NCI-H69 (cell line): ENCODE data around the gene NR4A2.
A peak's percentile ranks its signal among the peaks of the same experiment; 100 is the strongest.

ENCODE experiments used
- DNase-seq: peaks from one replicate; lab custom pipeline; 2025; lab: John Stamatoyannopoulos, UW

NR4A2 gene

GRCh38 chr2:156332534-156333273, at the start of gene NR4A2:
Gene NR4A2 (minus strand): TSS chr2:156332721. CDS start chr2:156330186, 2,535 bp downstream.
- DNase-seq = peak; percentile 92

- DNase-seq = no peak
Observed at GRCh38 chr2:156380117-156380645, 47.7 kb upstream of the NR4A2 start.

- no peak for DNase-seq
Observed at GRCh38 chr2:156379714-156380113, 47.2 kb upstream of the NR4A2 start.

DNA sequence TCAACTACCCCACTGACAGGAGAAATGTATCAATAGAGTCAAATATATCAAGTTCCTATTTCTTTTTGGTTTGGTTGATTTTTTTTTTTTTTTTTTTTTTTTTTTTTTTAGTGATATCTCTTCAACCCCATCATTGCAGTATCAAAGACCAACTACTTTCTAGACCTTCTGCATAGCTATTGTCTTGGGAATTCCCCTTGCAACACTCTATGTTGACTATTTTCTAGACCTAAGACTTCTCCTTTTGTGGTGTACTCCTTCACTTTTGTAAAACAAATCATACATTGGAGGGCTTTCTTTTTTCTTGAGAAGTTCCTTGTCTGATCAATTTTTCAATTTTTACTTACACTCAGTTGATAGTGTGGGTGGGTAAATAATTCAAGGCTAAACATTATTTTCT, 46.5 kb upstream of the NR4A2 start:
- no peak for DNase-seq

DNA sequence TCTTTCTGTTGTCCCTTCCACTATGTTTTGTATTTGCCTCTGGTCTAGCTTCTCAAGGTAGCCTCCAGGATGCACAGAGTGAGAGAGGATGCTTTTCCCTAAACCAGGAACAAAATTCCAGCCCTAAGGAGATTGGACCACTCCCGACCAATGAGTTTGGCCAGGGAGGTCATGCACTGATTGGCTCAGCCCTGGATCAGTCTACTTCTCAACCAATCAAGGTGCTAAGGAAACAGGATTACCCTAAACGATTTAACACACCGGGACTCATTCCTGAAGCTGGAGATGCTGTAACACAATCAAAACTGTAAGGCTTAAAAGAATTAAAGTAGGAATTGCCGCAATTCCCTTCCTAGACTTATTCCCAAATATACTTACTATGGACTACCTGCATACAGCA, 34.2 kb upstream of the NR4A2 start:
- peak; percentile 2 for DNase-seq

DNA sequence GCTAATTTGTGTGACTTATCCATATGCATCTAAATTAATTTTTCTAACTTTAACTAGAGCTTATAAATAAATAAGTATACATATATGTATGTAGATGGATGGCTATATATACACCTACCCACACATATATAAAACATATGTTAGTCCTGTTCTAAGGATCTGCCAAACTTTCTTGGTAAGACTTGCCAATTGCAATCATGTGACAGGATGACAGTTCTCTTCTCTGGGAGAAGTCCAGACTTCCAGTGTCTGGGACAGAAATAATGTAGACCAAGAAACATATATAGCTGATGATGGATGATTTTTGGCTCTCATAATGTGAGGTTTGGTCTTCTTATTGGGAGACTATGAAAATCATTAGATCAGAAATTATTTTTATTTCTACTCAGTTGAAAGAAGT, 30.6 kb upstream of the NR4A2 start:
- no peak for DNase-seq

- no peak for DNase-seq
Observed at GRCh38 chr2:156356014-156356754, 23.7 kb upstream of the NR4A2 start.

DNA sequence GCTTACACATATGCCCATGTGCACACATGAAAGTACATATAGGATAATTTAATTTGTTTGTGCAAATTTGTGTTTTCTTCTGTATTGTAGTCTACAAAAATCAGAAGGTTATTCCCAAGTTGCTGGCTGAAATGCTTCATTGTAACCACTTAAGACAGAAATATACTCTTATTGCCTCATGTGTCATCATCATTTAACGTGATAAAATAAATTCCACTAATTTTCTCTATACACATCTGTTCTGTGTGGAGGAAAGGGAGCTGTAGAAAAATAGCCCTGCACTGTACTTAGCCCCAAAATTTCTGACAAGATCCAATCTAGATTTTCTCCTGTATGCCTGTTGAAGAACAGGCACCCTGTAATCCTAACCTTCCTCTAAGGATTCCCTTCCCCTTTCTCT, 20.4 kb upstream of the NR4A2 start:
- DNase-seq = no peak

- no peak for DNase-seq
Observed at GRCh38 chr2:156350374-156351142, 18.0 kb upstream of the NR4A2 start.

GRCh38 chr2:156349605-156350004, 17.1 kb upstream of the NR4A2 start:
- peak; percentile 6 for DNase-seq

GRCh38 chr2:156349161-156349560, 16.6 kb upstream of the NR4A2 start:
- no peak for DNase-seq

DNA sequence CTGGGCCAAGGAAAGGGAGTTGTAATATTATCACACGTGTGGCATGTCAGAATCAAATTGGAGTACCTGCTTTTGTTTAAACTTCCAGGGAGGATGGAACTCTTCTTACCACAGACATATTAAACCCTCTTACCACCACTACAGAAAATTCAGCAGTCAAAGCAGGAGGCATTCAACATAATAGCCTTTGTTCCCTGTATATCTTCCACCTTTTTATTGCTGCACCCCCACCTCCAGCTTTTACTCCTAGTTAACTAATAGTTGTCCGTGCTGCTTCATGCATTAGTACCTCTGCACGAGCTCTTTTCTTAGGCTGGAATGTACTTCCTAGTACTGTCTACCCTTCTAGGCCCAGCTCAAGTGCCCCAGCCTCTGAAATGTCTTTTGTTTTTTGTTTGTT, 14.9 kb upstream of the NR4A2 start:
- peak; percentile 1 for DNase-seq

- DNase-seq = peak; percentile 47
Observed at GRCh38 chr2:156346731-156347130, 14.2 kb upstream of the NR4A2 start.

- DNase-seq = peak; percentile 18
Observed at GRCh38 chr2:156345582-156345981, 13.1 kb upstream of the NR4A2 start.

GRCh38 chr2:156343940-156344301, 11.4 kb upstream of the NR4A2 start:
- peak; percentile 1 for DNase-seq

GRCh38 chr2:156343096-156343939, 10.8 kb upstream of the NR4A2 start:
- peak; percentile 32 for DNase-seq

- DNase-seq = peak; percentile 94
Observed at GRCh38 chr2:156342254-156343095, 10.0 kb upstream of the NR4A2 start.

DNA sequence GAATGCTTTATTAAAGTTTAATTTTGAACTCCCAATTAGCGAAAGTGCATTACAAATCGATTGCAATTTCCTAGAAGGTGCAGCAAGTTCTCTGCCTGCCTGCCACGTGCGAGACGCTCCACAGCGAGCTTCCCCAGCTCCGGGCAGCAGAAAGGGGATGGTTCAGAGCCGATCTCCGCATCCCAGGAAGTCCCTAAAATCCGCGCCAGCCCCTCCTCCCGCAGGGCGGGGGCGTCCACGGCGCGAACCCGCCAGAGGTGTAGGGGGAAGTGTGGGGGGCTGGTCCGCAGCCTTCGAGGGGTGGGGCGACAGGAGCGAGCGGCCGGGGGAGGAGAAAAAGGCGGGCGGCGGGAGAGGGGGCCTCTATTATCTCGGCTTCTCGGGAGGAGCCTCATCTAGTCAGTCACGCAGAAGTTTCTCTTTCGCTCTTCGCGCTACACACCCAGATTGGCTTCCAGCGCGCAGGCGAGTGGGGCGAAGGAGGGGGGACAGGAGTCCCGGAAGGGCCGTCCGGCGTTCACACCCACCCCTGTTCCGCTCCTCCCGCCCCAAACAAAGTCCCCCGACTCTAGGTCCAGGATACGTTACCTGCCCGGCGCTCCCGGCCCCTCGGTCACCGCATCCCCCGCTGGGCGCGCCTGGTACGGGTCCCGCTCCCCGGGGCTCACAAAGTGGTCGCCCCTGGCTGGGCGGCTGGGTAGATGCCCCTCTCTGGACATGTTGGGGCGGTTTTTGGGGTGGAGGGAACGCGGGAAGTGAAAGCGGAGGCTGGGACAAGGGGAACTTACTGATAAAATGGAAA, 9.1 kb upstream of the NR4A2 start:
- DNase-seq = peak; percentile 94

DNA sequence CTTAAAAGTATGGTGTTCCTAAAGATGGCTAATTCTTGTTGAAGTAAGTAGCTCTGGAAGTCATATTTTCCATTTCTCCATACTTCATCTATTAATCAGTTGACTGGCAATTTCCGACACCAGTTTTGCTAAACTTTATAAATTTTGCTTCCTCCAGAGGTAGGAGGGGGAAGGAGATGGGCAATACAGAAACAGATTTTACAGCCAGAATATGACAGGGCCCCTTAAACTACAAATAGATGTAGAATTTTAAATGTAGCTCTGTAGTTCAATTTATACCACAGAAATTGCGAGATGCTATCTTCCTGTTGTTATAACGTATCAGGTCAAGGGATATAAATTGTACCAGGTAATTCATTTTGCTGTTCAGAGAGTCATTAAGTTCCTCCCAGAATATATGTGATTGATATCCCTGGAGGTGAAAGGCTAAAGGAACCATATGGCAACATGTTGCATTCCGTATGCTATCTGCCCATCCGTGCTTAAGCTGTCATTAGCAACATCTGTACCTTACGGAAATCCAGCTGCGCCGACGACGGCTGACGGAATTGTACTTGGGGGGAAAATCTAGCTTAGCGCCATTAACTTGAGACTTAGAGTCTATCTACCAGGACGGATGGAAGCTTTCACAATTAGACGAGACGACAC, 8.4 kb upstream of the NR4A2 start:
- DNase-seq = peak; percentile 93
